ENCODE measurements around the gene FAM241A. TPM values are rescaled to one million over a fixed set of nuclear protein-coding genes. Genes with fewer than 3 reads are reported as not detected.

Gene FAM241A
- total RNA-seq, 1 donor from 2014 or later, result 5.1 TPM

- DNase-seq (ENCODE audit: low spot score), result no peak
Measured at GRCh38 chr4:112213856-112214255, 68.6 kb downstream of the FAM241A start.

DNA sequence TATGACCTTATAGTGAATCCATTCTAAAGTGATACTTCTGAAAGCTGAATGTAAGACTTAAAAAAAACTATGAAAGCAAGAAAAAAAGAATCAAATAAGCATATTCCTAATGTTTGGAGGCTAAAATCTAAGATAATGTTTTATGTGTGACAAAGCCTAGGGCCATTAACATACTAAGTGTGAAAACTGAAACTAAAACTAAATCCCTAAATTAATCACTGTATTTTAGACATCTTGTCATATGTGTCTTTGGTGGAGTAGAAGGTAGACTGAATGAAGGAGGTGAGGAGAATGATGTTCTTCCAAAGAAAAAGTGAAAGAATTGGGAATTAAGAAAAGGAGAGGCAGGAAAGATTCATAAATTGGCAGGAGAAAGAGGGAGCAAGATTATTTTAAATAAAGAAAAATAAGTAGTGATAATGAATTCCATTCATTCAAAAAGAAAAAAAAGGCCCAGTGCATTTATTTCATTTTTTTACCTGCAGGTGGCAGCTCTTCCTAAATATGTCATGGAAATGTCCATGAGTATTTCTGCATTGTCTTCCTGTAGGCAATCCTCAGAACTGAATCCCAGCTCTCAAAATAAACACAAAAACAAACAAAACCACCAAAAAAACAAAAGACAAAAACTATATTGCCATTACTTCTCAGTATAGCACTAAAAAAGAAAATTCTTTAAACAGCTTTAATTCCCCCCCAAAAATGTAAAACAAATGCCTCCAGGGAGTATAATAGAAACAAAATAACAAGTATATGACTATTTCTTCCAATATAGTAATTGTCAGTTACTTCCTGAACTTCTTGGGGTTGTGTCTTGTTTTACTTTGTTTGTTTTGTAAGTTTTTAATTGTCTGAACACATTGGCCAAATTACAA, 69.4 kb downstream of the FAM241A start:
- no peak for DNase-seq (ENCODE audit: low spot score)

DNA sequence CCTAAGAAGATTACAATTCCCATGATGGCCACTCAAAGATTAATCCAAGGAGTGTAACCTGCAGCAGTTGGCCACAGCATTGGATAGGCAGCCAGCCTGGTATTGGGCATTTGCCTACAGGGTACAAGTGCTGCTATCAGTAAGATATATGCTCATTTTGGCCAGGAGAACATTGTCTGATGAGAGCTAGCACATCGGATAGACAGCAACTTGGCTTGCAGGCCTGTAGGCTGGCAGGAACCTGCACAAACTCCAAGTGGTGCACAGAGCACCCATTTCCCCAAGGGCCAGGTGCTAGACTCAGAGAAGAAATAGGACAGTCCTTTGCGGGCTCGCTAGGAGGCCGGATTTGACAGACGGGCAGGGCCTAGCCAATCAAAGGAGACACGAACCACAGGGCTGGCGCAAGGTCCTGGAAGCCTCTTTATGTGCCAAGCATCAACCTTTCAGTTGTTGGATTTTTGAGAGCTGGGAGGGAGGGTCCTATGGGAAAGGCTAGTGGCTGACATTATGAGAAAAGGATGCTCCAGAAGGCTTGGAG, 74.6 kb downstream of the FAM241A start:
- DNase-seq (ENCODE audit: low spot score), result no peak

DNA sequence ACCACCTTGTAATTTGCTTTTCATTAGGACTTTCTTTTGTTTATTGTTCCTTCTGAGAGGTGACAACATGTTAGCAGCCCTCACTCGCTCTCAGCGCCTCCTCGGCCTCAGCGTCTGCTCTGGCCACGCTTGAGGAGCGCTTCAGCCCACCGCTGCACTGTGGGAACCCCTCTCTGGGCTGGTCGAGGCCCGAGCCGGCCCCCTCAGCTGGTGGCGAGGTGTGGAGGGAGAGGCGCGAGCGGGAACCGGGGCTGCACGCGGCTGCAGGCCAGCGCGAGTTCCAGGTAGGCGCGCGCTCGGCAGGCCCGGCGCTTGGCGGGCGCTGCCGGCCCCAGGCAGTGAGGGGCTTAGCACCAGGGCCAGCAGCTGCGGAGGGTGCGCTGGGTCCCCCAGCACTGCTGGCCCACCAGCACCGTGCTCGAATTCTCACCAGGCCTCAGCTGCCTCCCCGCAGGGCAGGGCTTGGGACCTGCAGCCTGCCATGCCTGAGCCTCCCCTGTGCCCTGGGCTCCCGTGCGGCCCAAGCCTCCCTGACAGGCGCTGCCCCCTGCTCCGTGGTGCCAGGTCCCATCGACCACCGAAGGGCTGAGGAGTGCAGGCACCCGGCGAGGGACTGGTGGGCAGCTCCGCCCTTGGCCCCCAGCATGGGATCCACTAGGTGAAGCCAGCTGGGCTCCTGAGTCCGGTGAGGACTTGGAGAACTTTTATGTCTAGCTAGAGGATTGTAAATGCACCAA, 77.1 kb downstream of the FAM241A start:
- DNase-seq (ENCODE audit: low spot score), result no peak

GRCh38 chr4:112225157-112225556, 79.9 kb downstream of the FAM241A start:
- DNase-seq (ENCODE audit: low spot score), result no peak

DNA sequence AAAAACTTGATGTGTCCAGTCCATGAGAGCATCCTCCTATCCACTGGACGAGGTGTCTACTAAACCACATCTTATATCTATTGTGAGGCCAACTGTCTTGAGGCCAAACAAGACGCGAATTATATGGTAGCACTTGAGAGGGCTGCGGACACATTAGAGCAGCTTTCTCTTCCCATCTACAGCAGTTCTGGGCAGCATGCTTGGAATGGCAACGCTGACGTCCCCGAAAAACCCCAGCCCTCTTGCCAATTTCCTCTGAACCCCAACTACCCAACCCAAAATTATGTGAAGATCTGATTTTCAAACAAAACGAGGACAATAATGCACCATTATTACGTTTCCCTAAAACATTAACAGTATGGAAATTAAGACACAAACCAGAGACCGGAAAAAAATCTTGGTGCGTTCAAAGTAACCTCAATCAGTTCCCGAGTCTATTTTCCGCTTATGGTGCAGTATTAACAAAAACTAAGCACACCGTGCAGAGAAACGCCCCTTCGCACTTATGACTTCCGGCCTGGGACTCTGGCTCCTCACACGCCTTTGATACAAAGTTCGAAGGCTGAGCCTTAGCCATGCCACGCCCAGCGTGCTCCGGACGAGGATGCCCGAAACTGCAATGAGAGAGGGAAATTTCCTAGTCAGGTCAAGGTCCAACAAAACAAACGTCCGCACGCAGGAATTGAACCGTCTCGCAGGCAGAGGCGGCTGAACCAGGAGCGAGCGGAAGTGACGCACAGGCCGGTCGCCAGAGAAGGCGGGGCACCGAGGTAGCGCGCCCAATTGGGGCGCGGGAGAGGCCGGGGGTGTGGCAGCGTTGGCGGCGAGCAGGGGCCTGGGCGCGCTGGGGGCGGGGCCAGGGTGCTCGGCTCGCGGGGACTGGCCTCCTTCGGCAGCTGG, 85.9 kb downstream of the FAM241A start:
- DNase-seq (ENCODE audit: low spot score), result peak; percentile 99

- peak; percentile 85 for DNase-seq (ENCODE audit: low spot score)
Measured at GRCh38 chr4:112231779-112232713, 86.8 kb downstream of the FAM241A start, which contains the start of gene AP1AR. Gene AP1AR (plus strand): TSS chr4:112231787. CDS start chr4:112232092, 305 bp downstream.

- DNase-seq (ENCODE audit: low spot score), result peak; percentile 72
Measured at GRCh38 chr4:112234952-112235609, 89.8 kb downstream of the FAM241A start.

- DNase-seq (ENCODE audit: low spot score), result no peak
Measured at GRCh38 chr4:112236040-112236439, 90.8 kb downstream of the FAM241A start.

GRCh38 chr4:112238833-112239232, 93.6 kb downstream of the FAM241A start:
- DNase-seq (ENCODE audit: low spot score), result no peak

Other genes starting within 250 kb of the FAM241A start
- gene AP1AR, start 86.3 kb downstream of the FAM241A start, total RNA-seq, result 28.3 TPM
- 8.0 TPM for gene TIFA, start 140.4 kb downstream of the FAM241A start, total RNA-seq
- 49.1 TPM for gene ALPK1, start 151.9 kb downstream of the FAM241A start, total RNA-seq

Measured in ureter (tissue), 1 donor.